ENCODE measurements around the gene CDHR1. TPM values are rescaled to one million over a fixed set of nuclear protein-coding genes. Genes with fewer than 3 reads are reported as not detected.
A peak's percentile ranks its signal among the peaks of the same experiment; 100 is the strongest.

Gene CDHR1
- total RNA-seq, 1 experiment from 2014 or later, result 0.90 TPM

DNA sequence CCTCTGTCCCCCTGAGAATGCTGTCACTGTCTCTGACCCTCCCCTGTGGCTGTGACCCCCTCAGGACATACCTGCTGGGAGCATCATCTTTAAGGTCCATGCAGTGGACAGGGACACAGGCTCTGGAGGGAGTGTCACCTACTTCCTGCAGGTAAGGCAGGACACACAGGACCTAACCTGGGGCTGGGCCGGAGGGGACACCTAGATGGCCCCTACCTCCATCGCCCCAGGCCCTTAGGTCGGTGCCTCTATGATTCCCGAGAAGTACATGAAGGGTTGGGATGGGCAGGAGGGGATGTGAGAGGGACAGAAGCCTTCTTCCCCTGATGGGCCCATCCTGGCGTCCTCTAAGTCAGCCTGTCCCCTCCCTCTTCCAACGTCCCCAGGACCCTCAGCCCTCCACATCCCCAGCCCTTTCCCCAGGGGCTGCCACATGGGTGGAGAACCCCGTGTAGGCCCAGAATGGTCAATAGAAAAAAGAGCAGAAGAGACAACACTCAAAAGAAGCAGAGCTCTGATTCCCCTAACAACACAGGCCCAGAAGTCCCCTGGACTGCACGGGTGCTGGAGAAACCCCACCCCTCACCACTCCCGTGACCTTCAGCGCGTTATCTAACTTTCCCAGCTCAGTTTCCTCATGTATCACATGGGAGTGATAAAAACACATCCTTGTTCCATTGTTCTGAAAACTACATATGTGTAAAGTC is 6.4 kb downstream of the CDHR1 start:
- no peak overlapping the region for H3K4me3 ChIP-seq (ENCODE audit: insufficient read depth, low read depth, low read length)
- H3K36me3 ChIP-seq (replicated peaks; ENCODE audit: control insufficient read depth, insufficient read depth, low read length), result no peaks in the 10 kb centered on the region; the same call in 1 of the 2 replicates
- DNase-seq, result no peak
- peaks cover 17% of the 10 kb centered on the region for H3K27me3 ChIP-seq (ENCODE audit: control insufficient read depth, insufficient read depth, low read length)

DNA sequence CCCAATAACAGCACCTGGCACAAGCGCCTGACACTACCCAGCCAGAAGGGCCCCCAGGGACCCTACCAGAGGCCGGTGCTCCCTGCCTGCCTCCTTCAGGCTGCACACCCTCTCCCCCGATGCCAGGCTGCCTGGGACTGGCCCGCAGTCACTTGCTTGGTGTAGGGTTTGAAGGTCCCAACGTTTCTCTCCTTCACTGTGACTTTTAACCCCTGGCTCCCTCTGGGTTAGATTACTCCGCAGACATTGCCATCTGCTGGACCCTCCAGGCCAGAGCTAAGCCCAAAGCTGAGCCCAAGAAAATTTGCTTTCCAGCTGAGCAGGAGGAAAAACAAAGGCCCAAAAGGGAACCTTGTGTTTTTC is 6.9 kb downstream of the CDHR1 start:
- peak; percentile 74 for DNase-seq
- H3K4me3 ChIP-seq (ENCODE audit: insufficient read depth, low read depth, low read length), result no peak overlapping the region
- H3K27me3 ChIP-seq (ENCODE audit: control insufficient read depth, insufficient read depth, low read length), result peaks cover 12% of the 10 kb centered on the region
- H3K36me3 ChIP-seq (replicated peaks; ENCODE audit: control insufficient read depth, insufficient read depth, low read length), result no peaks in the 10 kb centered on the region; the same call in 1 of the 2 replicates

DNA sequence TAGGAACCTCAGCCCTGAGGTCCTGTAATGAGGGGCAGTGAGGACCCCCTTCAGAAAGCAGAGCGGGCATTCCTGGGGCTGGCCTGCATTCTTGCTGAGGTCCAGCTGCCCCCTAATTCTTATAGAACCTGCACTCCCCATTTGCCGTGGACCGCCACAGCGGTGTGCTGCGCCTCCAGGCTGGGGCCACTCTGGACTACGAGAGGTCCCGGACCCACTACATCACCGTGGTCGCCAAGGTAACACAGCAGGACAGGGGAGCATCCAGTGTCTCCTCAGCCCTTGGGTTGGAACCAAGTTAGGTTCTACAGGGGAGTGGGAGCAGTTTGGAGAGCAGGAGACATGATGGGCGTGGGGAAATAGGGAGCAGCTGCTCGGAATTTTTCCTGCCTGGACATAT is 7.3 kb downstream of the CDHR1 start:
- Histone ChIP-seq H3K36me3 (replicated peaks; ENCODE audit: control insufficient read depth, insufficient read depth, low read length) (no peaks in the 10 kb centered on the region; the same call in 1 of the 2 replicates), H3K4me3 (ENCODE audit: insufficient read depth, low read depth, low read length) (no peak overlapping the region), H3K27me3 (ENCODE audit: control insufficient read depth, insufficient read depth, low read length) (peaks cover 7% of the 10 kb centered on the region)
- no peak for DNase-seq

DNA sequence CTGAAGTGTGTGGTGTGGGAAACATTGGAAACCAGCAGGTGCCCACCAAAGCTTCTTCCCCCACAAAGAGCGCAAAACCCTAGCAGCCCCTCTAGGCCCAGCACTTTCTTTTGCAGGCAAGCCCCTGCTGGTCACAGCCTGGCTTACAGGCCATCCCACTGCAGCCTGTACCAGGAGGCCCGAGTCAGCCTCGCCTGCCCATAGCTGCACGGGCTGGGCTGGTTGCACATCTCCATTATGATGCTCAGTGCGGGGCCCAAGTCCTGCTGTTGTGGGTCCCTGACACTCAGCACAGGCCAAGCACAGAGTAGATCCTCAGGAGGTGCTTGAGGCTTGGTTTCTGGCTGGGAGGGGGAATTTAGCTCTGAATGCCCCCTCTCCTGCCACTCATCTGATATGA is 8.0 kb downstream of the CDHR1 start:
- peak; percentile 61 for DNase-seq
- no peak overlapping the region for H3K4me3 ChIP-seq (ENCODE audit: insufficient read depth, low read depth, low read length)
- peaks cover 2% of the 10 kb centered on the region; the same call in 1 of the 2 replicates for H3K27me3 ChIP-seq (ENCODE audit: control insufficient read depth, insufficient read depth, low read length)
- no peaks in the 10 kb centered on the region for H3K36me3 ChIP-seq (replicated peaks; ENCODE audit: control insufficient read depth, insufficient read depth, low read length)

DNA sequence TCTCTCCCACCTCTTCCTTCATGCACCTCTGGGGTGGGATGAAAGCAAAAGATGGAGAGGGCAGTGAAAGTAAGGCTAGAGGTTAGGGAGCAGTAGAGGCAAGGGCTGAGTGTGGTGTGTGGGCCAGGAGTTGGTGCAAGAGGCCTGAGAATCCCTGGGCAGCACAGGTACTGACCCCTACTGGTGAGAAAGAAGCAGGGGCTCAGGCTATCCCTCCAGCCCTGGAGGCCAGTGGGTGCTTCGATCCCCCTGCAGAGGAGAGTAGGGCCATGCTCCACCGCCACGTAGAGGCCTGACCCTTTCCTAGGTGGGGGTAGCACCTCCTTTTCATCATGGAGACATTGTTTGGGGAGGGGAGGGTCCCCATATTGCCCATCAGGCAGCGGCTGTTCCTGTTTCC is 9.8 kb downstream of the CDHR1 start:
- DNase-seq, result peak; percentile 89
- no peak overlapping the region for H3K4me3 ChIP-seq (ENCODE audit: insufficient read depth, low read depth, low read length)
- no peaks in the 10 kb centered on the region for H3K36me3 ChIP-seq (replicated peaks; ENCODE audit: control insufficient read depth, insufficient read depth, low read length)
- H3K27me3 ChIP-seq (ENCODE audit: control insufficient read depth, insufficient read depth, low read length), result no peaks in the 10 kb centered on the region

DNA sequence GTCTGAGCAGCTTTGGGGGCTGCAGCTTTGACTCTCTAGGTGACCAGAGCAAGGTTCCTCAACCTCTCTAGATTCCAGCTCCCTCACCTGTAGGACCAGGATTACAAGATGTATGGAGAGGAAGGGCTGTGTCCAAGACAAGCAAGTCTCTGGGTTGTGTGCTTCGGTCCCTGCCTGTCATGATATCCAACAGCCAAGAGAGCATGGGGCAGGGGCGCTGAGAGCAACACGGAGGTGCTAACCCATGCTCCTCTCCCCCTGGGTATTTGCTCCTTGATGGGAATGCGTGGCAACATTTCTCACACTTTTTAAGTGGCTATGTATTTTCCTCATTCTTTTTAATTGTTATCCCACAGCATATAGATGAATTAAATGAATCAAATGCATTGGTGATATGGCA is 10.3 kb downstream of the CDHR1 start:
- no peak for DNase-seq
- no peak overlapping the region for H3K4me3 ChIP-seq (ENCODE audit: insufficient read depth, low read depth, low read length)
- no peaks in the 10 kb centered on the region for H3K36me3 ChIP-seq (replicated peaks; ENCODE audit: control insufficient read depth, insufficient read depth, low read length)
- H3K27me3 ChIP-seq (ENCODE audit: control insufficient read depth, insufficient read depth, low read length), result no peaks in the 10 kb centered on the region

DNA sequence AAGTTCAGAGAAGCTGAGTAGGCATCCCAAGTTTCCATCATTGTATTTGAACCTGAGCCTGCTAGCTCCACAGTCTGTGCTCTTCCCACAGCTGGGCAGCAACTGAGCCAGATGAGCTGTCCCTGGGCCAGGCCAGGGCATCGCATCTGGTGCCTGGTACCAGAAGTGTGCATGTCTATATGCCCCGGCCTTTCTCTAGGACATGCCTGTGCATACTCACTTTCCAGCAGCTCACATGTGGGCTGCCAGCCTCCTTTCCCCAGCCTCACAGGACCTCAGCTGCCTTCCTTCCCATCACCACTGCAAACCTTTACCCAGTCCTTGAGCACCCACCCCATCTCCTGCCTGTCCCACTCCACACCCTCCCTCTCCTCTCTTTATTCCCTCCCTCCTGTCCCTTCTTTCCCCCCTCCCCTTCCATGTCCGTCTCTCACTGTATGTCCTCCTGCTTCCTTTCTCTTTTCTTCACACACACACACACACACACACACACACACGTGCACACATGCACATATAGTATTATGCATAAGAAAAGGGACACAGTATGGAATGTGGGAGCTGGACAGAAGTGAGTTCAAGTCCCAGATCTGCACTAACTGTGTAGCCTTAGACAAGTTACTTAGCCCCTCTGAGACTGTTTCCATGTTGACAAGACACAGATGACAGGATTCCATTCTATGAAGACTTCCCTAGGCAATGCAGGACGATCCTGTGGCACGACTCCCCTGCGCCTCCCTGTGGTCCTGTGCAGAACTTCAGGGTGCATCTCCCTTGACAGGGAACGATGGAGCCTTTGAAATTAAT is 10.9 kb downstream of the CDHR1 start:
- Histone ChIP-seq H3K4me3 (ENCODE audit: insufficient read depth, low read depth, low read length) (no peak overlapping the region), H3K27me3 (ENCODE audit: control insufficient read depth, insufficient read depth, low read length) (no peaks in the 10 kb centered on the region), H3K36me3 (replicated peaks; ENCODE audit: control insufficient read depth, insufficient read depth, low read length) (no peaks in the 10 kb centered on the region)
- DNase-seq, result peak; percentile 86

DNA sequence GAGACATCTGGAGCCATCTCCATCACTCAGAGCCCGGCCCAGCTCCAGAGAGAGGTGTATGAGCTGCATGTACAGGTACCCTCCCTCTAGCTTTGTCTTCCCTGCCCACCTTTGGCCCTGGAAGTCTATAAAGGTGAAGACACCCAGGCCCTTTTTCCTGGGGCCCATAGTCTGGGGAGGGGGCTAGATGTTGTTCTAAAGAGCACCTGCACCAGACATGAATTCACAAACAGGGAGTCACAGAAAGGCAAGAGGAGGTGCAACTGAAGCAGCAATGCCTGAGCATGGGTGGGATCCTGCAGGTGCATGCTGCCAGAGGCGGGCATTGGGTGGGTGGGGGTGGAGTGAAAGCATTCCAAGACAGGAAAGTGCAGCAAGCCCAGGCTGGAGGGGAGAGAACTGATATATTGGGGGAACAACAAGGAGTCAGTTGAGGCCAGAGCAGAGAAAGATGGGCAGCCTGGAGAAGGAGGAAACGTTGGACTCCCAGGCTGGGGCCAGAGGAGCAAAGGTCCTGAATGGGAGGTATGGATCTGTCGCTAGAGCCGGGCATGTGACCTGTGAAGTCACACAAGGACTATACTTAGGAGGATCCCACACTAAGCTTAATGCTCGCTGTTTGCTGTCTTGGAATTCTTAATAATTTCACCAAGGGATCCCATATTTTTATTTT is 11.7 kb downstream of the CDHR1 start:
- no peak for DNase-seq
- Histone ChIP-seq H3K4me3 (ENCODE audit: insufficient read depth, low read depth, low read length) (no peak overlapping the region), H3K36me3 (replicated peaks; ENCODE audit: control insufficient read depth, insufficient read depth, low read length) (no peaks in the 10 kb centered on the region), H3K27me3 (ENCODE audit: control insufficient read depth, insufficient read depth, low read length) (no peaks in the 10 kb centered on the region)

DNA sequence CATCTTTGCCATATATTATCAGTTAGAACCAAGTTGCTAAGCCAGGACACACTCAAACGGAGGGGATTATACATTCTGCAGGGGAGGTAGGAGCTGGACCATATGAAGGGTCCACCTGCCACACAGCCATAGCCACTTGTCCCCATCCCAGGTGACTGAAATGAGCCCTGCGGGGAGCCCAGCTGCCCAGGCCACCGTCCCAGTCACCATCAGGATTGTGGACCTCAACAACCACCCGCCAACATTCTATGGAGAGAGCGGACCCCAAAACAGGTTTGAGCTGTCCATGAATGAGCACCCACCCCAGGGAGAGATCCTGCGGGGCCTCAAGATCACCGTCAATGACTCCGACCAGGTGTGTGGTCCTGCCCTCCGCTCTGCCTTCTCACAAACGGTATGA is 13.7 kb downstream of the CDHR1 start:
- DNase-seq, result no peak
- no peaks in the 10 kb centered on the region for H3K27me3 ChIP-seq (ENCODE audit: control insufficient read depth, insufficient read depth, low read length)
- no peak overlapping the region for H3K4me3 ChIP-seq (ENCODE audit: insufficient read depth, low read depth, low read length)
- no peaks in the 10 kb centered on the region for H3K36me3 ChIP-seq (replicated peaks; ENCODE audit: control insufficient read depth, insufficient read depth, low read length)

DNA sequence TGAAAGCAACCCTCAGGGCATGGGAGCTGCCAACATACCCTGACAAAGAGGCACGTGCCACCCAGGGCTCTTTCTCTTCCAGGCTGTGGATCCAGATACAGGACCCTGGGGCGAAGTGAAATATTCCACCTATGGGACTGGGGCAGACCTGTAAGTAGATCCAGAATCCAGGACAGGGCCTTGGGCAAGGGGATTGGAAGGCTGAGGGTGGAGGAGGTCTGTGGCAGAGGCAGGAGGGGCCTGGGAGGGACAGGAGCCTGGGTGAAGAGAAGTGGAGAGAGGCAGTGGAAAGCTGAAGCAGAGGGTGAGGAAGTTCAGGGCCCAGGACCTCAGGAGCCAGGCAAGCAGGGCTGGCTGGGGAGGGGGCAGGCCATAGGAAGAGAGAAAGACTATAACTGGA is 17.2 kb downstream of the CDHR1 start:
- H3K4me3 ChIP-seq (ENCODE audit: insufficient read depth, low read depth, low read length), result no peak overlapping the region
- no peaks in the 10 kb centered on the region for H3K27me3 ChIP-seq (ENCODE audit: control insufficient read depth, insufficient read depth, low read length)
- DNase-seq, result no peak
- H3K36me3 ChIP-seq (replicated peaks; ENCODE audit: control insufficient read depth, insufficient read depth, low read length), result no peaks in the 10 kb centered on the region

DNA sequence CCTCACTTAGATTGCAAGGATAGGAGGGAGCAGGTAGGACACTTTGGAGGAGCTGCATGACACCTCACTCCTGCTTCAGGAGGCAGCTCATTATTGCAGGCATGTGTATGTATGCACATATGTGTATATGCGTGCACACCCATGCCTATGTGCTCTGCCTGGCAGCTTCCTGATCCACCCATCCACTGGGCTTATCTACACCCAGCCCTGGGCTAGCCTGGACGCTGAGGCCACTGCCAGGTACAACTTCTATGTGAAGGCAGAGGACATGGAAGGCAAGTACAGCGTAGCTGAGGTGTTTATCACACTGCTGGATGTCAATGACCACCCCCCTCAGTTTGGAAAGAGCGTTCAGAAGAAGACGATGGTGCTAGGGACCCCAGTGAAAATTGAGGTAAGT is 17.7 kb downstream of the CDHR1 start:
- DNase-seq, result no peak
- no peaks in the 10 kb centered on the region for H3K36me3 ChIP-seq (replicated peaks; ENCODE audit: control insufficient read depth, insufficient read depth, low read length)
- no peaks in the 10 kb centered on the region for H3K27me3 ChIP-seq (ENCODE audit: control insufficient read depth, insufficient read depth, low read length)
- H3K4me3 ChIP-seq (ENCODE audit: insufficient read depth, low read depth, low read length), result no peak overlapping the region

DNA sequence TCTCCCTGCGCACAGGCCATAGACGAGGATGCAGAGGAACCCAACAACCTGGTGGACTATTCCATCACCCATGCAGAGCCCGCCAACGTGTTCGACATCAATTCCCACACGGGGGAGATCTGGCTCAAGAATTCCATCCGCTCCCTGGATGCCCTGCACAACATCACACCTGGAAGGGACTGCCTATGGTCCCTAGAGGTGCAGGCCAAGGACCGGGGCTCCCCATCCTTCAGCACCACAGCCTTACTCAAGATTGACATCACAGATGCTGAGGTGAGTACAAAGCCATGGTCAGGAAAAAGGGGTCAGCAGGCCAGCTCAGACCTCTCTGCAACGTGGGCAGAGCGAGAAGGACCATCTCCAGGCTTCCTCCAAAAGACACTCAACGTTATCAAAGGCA is 18.7 kb downstream of the CDHR1 start:
- Histone ChIP-seq H3K36me3 (replicated peaks; ENCODE audit: control insufficient read depth, insufficient read depth, low read length) (no peaks in the 10 kb centered on the region), H3K4me3 (ENCODE audit: insufficient read depth, low read depth, low read length) (no peak overlapping the region), H3K27me3 (ENCODE audit: control insufficient read depth, insufficient read depth, low read length) (no peaks in the 10 kb centered on the region)
- DNase-seq, result no peak

DNA sequence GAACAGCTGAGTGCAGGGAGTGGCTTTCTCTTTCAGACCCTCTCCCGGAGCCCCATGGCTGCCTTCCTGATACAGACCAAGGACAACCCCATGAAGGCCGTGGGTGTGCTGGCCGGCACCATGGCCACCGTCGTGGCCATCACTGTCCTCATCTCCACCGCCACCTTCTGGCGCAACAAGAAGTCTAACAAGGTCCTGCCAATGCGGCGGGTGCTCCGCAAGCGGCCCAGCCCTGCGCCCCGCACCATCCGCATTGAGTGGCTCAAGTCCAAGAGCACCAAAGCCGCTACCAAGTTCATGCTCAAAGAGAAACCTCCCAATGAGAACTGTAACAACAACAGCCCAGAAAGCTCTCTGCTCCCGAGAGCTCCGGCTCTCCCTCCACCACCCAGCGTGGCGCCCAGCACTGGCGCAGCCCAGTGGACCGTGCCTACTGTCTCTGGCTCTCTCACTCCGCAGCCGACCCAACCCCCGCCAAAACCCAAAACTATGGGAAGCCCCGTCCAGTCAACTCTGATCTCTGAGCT is 19.8 kb downstream of the CDHR1 start:
- no peaks in the 10 kb centered on the region for H3K27me3 ChIP-seq (ENCODE audit: control insufficient read depth, insufficient read depth, low read length)
- H3K36me3 ChIP-seq (replicated peaks; ENCODE audit: control insufficient read depth, insufficient read depth, low read length), result no peaks in the 10 kb centered on the region
- DNase-seq, result peak; percentile 59
- no peak overlapping the region for H3K4me3 ChIP-seq (ENCODE audit: insufficient read depth, low read depth, low read length)

DNA sequence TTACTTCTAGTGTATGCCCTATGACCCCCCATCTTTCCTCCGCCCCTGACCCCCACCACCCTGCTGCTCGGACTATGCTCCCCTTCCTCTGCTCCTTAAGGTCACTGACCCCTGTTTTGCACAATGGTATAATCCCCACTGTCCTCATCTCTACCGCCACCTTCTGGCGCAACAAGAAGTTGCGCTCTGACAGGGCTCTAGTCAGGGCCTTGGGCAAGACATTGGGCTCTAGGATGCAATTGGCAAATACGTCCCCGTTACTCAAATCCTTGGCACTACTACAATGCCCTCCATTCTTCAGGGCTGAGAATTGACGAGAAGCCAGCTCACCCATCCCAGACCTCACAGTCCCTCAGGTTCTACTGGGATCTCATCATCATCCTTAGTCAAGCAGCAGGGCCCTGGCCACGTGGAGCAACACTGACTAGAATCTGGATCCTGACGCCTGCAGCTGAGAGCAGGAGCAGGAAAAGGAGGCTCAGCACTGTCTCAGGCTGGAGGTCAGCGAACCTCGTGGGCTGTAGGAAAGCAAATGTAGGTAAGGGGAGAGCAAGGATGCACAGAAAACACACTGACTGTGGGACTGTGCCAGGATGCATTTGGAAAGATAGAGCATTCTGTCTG is 20.4 kb downstream of the CDHR1 start:
- peak; percentile 86 for DNase-seq
- no peaks in the 10 kb centered on the region for H3K27me3 ChIP-seq (ENCODE audit: control insufficient read depth, insufficient read depth, low read length)
- H3K4me3 ChIP-seq (ENCODE audit: insufficient read depth, low read depth, low read length), result no peak overlapping the region
- H3K36me3 ChIP-seq (replicated peaks; ENCODE audit: control insufficient read depth, insufficient read depth, low read length), result no peaks in the 10 kb centered on the region

All from H7 (cell line).